HG02885 (cell line): ENCODE data around the gene A3GALT2.
"Not testable (repeated sequence)": the region's sequence is repeated elsewhere in the genome, so short reads cannot be mapped to it uniquely, and the experiment has no call there.

Experiments
- ATAC-seq: cut with Tn5 transposase; IDR thresholded peaks from one replicate; pipeline ENCODE4 v1.9.1; 2021; ENCODE audit warnings: mild to moderate bottlenecking; ENCODE audit not compliant: unreplicated experiment, poor library complexity

A3GALT2 gene

GRCh38 chr1:33296082-33296458, 24.8 kb downstream of the A3GALT2 start:
- no peak for ATAC-seq

GRCh38 chr1:33295450-33296081, 25.3 kb downstream of the A3GALT2 start:
- ATAC-seq: peak; percentile 65

GRCh38 chr1:33295023-33295422, 25.9 kb downstream of the A3GALT2 start:
- ATAC-seq: no peak

DNA sequence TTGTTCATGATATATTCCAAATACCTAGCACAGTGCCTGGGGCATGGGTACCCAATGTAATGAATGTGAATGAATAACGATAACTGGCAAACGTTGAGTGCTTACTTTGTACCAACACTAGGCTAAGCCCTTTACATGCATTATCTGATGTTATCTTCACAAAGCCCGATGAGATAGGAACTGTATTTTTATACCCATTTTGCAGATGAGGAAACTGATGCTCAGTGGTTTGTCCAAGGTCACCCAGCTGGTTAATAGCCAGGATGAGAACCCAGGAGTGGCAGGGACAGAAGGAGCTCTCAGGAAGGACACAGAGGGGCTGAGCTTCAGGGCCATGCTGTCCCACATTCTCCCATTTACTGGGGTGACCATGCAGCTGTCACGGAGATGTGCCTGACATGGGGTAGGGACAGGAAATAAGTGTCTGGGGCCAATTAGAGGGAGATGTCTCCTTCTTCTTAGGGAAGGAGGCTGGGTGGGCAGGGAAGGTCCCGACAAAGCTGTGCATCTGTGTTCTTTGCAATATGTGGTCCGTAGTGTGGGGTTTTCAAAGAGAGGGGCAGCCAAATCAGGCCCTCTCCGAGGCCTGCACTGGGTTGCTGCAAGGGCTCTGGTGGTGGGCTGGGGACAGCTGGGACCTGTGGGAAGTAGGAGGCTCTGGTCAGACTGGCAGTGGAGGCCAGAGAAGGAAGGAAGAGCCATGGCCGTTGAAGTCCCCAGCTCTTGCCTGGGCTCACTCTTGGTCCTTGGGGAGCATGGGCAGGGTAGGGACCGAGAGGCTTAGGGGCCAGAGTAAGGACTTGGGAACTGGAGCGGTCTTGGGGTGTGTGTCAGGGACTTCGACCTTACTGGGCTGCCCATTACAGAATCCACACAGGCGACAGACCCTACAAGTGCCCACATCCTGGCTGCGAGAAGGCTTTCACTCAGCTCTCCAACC, 26.6 kb downstream of the A3GALT2 start:
- ATAC-seq: no peak

DNA sequence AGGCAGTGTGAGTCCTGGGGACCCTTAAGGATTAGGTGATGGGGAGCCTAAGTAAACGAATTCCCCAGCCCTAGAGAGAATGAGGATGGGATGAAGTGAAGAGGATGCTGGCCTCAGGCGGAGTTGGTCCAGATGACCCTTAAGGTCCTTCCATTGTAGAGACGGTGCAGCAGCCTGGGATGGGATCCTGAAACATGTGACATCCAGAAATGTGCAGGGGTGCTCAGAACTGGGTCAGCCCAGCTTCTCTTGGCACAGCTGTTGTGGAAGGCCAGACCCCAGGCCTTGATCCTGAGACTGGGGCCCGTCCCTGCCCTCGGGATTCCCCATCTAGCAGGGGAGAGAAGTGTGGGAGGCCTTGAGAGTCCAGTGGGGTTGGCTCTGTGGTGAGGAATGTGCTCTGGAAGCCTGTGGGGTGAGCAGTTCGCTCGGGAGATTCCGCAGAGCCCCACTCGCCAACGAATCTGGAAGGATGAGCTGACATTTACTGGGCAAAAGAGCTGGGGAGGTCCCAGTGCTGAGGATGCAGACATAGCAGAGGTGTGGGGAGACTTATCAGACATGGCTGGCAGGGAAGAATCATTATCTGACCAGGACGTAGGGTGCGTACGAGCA, 28.1 kb downstream of the A3GALT2 start:
- ATAC-seq: no peak

GRCh38 chr1:33290615-33291014, 30.3 kb downstream of the A3GALT2 start:
- ATAC-seq: not testable (repeated sequence)

DNA sequence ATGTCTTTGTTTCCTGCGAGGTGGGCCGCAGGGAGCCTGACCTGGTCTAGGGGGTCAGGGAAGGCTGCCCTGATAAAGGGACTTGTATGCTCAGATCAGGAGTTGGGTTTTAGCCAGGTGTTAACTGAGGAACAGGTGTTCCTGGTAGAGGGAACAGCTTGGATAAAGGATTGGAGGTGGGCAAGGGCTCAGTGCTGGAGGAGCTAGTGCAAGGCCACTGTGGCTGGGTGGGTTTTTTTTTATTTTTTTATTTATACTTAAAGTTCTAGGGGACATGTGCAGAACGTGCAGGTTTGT, 31.1 kb downstream of the A3GALT2 start:
- no peak for ATAC-seq

DNA sequence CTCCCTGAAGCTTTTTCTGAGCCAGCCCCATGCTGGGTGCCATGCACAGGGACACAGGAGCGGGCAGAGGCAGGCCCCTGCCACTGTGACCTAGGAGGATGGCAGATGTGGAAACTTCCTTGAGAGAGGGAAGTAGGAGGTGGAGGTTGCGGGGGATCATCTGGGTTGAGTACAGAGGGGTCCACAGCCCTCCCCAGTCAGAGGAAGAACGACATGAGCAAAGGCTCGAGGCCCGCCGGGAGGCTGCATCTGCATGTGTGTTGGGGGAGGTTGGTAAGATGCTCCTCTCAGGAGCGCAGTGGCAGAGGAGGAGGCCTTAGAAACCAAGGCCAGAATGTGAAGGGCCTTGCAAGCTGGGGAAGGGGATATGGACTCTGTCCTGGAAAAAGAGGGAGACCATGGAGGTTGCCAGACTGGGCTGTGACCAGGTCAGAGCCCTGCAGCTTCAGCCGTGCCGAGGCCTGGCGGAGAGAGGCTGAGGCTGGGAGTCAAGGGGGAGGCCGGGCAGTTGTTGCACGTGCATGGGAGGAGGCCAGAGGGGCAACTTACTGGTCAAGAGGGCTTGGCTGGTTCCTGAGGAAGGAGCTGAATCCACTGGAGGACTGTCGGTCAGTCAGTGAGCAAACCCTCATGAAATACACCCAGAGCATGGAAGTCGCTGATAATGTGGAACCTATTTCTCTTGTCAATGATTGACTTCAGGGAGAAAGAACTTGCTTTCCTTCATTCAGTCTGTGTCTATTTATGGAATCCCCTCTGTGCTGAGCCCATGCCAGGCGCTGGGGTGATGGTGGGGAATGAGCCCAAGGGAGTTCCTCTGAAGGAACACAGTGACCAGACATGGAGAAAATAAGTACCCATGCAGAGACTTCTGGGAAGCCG, 31.7 kb downstream of the A3GALT2 start:
- ATAC-seq: no peak

DNA sequence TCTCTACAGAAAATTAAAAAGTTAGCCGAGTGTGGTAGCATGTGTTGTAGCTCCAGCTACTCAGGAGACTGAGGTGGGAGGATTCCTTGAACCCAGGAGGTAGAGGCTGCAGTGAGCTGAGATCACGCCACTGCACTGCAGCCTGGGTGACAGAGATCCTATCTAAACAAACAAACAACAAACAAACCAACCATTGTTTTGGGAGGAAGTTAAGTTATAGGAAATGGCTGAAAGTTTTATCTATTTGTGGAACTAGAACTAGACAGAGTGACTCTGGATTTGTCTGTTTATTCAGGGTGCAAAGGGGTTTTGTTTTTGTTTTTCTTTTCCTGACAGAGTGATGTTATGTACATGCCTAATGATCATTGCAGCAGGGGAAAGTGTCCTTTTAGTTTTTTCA, 33.6 kb downstream of the A3GALT2 start:
- ATAC-seq: no peak

GRCh38 chr1:33286451-33287185, 34.3 kb downstream of the A3GALT2 start:
- no peak for ATAC-seq

GRCh38 chr1:33284049-33284448, 36.8 kb downstream of the A3GALT2 start:
- no peak for ATAC-seq

DNA sequence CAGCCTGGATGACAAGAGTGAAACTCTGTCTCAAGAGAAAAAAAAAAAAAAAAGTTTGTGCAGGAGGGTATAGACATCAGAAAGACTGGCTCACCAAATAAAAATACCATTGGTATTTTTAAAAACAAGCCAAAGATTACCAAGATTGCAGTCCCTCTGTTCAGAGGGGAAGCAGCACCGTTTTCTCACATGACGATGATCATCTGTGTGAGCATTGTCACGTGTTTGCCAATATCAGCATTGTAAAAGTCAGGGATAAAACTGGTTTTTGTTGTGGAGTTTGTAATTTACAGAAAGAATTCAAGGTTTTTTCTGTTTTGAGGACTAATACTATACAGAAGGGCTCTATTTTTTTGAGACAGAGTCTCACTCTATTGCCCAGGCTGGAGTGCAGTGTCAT, 38.1 kb downstream of the A3GALT2 start:
- no peak for ATAC-seq

- no peak for ATAC-seq
Measured at GRCh38 chr1:33281554-33282303, 39.2 kb downstream of the A3GALT2 start.

DNA sequence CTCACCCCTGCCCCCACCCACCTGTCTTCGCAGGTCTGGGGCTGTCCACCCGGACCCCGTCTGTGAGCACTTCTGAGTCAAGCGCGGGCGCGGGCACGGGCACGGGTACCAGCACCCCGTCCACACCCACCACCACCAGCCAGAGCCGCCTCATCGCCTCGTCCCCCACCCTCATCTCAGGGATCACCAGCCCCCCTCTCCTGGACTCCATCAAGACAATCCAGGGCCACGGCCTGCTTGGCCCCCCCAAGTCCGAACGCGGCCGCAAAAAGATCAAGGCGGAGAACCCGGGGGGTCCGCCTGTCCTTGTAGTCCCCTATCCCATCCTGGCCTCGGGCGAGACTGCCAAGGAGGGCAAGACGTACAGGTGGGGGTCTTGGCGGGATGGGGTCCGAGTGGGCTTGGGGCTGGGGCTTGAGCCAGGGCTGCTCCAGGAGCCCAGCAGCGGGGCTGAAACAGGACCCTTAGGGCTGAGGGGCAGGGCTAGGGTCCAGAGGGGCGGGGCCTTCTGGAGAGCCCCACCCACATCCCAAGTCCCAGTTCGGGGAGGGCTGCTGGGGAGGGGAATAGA, 40.7 kb downstream of the A3GALT2 start:
- ATAC-seq: no peak

DNA sequence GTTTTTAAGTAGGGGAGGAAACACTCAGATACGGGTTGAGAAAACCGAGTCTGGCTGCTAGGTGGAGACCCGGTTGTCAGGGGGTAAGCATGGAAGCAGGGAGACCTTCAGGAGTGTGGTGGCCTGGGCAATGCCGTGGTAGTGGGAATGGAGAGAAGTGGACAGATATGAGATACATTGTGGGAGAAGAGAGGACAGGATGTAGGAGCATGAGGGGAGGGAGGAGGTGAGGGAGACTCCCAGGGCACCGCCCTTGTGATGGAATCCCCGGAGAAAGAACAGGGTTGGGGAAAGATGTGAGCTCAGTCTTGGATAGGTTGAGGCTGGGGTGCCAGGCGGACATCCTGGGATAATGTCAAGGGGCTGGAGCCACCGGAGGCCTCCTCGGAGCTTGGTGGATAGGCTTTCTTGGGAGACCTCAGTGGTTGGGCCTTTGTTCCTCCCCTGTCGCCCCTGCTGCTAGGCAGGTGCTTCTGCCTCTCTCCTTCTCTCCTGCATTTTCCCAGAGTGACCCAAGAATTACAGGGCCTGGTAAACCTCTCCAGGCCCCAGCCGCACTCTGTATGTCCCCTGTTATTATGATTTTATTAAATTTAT, 43.3 kb downstream of the A3GALT2 start:
- ATAC-seq: no peak

DNA sequence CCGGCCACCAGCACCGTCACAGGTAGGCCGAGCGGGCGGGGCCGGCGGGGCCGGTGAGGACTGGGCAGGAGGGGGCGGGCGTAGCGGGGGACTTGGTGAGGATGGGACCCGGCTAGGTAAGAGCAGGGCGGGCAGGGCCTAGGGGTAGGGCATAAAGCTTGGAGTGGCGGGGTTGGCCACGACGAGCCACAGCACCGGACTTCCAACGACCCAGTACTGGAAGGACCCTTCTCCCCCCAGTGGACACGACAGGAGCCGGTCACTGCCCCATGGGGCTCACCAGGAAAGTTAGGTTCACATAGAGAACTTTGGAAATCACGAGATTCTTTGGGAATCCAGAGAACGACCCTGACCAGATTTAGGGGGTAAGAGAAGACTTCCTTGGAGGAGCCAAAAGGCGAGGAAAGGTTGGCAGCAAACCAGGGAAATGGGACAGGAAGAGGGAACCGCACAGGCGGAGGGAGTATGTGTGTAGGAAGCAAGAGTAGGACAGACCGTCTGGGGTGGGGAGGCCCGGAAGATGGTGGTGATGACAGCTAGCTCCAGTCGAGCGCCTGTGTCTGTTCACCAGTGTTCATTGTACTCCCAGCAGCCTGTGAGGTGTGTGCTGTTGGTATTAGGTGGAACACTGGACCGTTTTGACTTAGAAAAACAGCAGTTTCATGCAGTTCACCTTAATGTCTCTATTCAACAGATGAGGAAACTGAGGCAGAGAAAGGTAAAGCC, 44.2 kb downstream of the A3GALT2 start:
- no peak for ATAC-seq

DNA sequence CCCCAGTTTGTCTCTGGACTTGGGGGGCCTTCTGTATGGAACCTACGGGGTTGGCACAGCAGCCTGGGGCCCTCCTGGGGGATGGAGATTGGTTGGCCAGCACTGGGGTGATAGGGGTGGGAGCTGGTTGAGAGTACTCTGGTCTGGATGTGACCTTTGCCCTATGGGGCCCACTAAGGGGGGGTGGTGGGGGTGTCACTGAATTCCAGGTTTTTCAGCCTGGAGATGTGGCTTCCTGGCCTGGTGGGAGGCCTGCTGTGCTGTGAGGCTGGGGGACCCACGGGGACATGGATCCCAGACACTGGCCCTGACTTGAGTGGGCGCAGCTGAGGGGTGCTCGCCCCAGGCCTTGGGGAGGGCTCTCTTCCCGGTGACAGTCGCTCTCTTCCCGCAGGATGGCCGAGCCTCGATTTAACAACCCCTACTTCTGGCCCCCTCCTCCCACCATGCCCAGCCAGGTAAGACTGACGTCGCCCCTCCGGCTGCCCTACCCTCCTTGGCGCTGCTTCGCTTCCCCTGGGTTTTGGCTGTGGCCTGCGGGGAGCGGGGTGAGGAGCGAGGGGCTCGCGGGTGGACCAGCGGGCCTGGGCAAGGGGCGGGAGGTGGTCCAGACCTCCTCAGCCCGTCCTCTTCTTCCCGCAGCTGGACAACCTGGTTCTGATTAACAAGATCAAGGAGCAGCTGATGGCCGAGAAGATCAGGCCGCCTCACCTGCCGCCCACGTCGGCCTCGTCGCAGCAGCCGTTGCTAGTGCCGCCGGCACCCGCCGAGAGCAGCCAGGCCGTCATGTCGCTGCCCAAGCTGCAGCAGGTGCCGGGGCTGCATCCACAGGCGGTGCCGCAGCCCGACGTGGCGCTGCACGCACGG, 45.0 kb downstream of the A3GALT2 start:
- ATAC-seq: no peak
